Mesothelial cell of epicardium (in vitro differentiated cells): Measurements from ENCODE around the gene ARG2. TPM values are rescaled to one million over a fixed set of nuclear protein-coding genes. Genes with fewer than 3 reads are reported as not detected.

Experiments
- DNase-seq, 2 experiments: peaks; one replicate each; pipeline ENCODE4 v3.0.0; 2021; ENCODE audit warnings: low spot score in 2 of 2; ENCODE audit not compliant: unreplicated experiment in 2 of 2
- H3K27ac Mint-ChIP-seq: 2 replicates; pipeline ENCODE4 v1.8.0; 2021; ENCODE audit warnings: mixed read lengths
- H3K27me3 Mint-ChIP-seq: 2 replicates; pipeline ENCODE4 v1.8.0; 2021; ENCODE audit warnings: low read depth, mixed read lengths
- H3K36me3 Mint-ChIP-seq: 2 replicates; pipeline ENCODE4 v1.8.0; 2021; ENCODE audit warnings: mixed read lengths
- H3K4me1 Mint-ChIP-seq: 2 replicates; pipeline ENCODE4 v1.8.0; 2021; ENCODE audit warnings: mixed read lengths
- H3K4me3 Mint-ChIP-seq: 2 replicates; pipeline ENCODE4 v1.8.0; 2021; ENCODE audit warnings: mild to moderate bottlenecking, moderate library complexity, mixed read lengths
- H3K9me3 Mint-ChIP-seq: 2 replicates; pipeline ENCODE4 v1.8.0; 2021; ENCODE audit warnings: mixed read lengths
- CTCF ChIP-seq: fragments of 200-600 bp; sonication (generic); IDR thresholded peaks from one replicate; pipeline ENCODE4 v1.5.0; 2021; ENCODE audit warnings: antibody characterized with exemption; ENCODE audit not compliant: unreplicated experiment
- total RNA-seq: library from RNA; stranded (reverse); gene quantifications from 3 replicates; pipeline ENCODE4 v1.2.1, GENCODE V29; 2021

Gene ARG2
- total RNA-seq, 1 donor from 2014 or later: 2.5 TPM

GRCh38 chr14:67602995-67603545 is 16.6 kb upstream of the ARG2 start:
- no peak overlapping the region for H3K27ac Mint-ChIP-seq

GRCh38 chr14:67607646-67608045 is 12.1 kb upstream of the ARG2 start:
- Mint-ChIP-seq H3K4me1 (no peaks in the 10 kb centered on the region), H3K27me3 (peaks cover 12% of the 10 kb centered on the region)

More at GRCh38 chr14:67602995-67603545, 16.6 kb upstream of the ARG2 start:
- peaks cover 7% of the 10 kb centered on the region for H3K27me3 Mint-ChIP-seq
- no peak for DNase-seq
- H3K4me1 Mint-ChIP-seq: peaks cover 10% of the 10 kb centered on the region
- no peaks in the 10 kb centered on the region for H3K36me3 Mint-ChIP-seq
- no peak overlapping the region for H3K4me3 Mint-ChIP-seq
- no peak for TF ChIP-seq CTCF
- no peaks in the 10 kb centered on the region for H3K9me3 Mint-ChIP-seq

GRCh38 chr14:67609642-67610310 is 9.9 kb upstream of the ARG2 start:
- Mint-ChIP-seq H3K27ac (no peak overlapping the region), H3K4me3 (no peak overlapping the region), H3K4me1 (no peaks in the 10 kb centered on the region), H3K36me3 (no peaks in the 10 kb centered on the region), H3K9me3 (no peaks in the 10 kb centered on the region), H3K27me3 (peaks cover 10% of the 10 kb centered on the region)
- no peak for DNase-seq
- no peak for TF ChIP-seq CTCF

More at GRCh38 chr14:67607646-67608045, 12.1 kb upstream of the ARG2 start:
- Mint-ChIP-seq H3K9me3 (no peaks in the 10 kb centered on the region), H3K27ac (no peak overlapping the region), H3K4me3 (no peak overlapping the region), H3K36me3 (no peaks in the 10 kb centered on the region)
- DNase-seq: no peak
- no peak for TF ChIP-seq CTCF

GRCh38 chr14:67610491-67610890 is 9.2 kb upstream of the ARG2 start:
- Mint-ChIP-seq H3K4me3 (no peak overlapping the region), H3K27me3 (peaks cover 9% of the 10 kb centered on the region), H3K9me3 (no peaks in the 10 kb centered on the region), H3K36me3 (no peaks in the 10 kb centered on the region), H3K27ac (no peak overlapping the region), H3K4me1 (no peaks in the 10 kb centered on the region)
- TF ChIP-seq CTCF: no peak
- no peak for DNase-seq

GRCh38 chr14:67618617-67619063 is 1.1 kb upstream of the ARG2 start:
- Mint-ChIP-seq H3K27me3 (peaks cover 6% of the 10 kb centered on the region), H3K4me1 (peaks cover 25% of the 10 kb centered on the region), H3K36me3 (no peaks in the 10 kb centered on the region), H3K4me3 (peak overlapping the region; percentile 46), H3K9me3 (no peaks in the 10 kb centered on the region), H3K27ac (peak overlapping the region; percentile 92)
- TF ChIP-seq CTCF: peak; percentile 64
- no peak for DNase-seq
